GM18499 (cell line): ENCODE data around the gene SIGLEC9.

Experiments
- ATAC-seq: cut with Tn5 transposase; IDR thresholded peaks from one replicate; pipeline ENCODE4 v1.9.1; 2021; ENCODE audit warnings: moderate number of reproducible peaks; ENCODE audit not compliant: insufficient read depth, unreplicated experiment

SIGLEC9 gene

GRCh38 chr19:51124729-51125128, at the start of gene SIGLEC9:
SIGLEC9 (plus strand) TSS chr19:51124906; CDS start chr19:51124975, 69 bp downstream.
- ATAC-seq, result no peak

- ATAC-seq, result no peak
Measured at GRCh38 chr19:51075998-51076397, 48.7 kb upstream of the SIGLEC9 start.

GRCh38 chr19:51076631-51077213, 48.0 kb upstream of the SIGLEC9 start:
- no peak for ATAC-seq

- no peak for ATAC-seq
Measured at GRCh38 chr19:51078104-51078503, 46.6 kb upstream of the SIGLEC9 start.

- ATAC-seq, result no peak
Measured at GRCh38 chr19:51078731-51079130, 46.0 kb upstream of the SIGLEC9 start.

GRCh38 chr19:51079481-51080110, 45.1 kb upstream of the SIGLEC9 start:
- ATAC-seq, result no peak

GRCh38 chr19:51081476-51081875, 43.2 kb upstream of the SIGLEC9 start:
- ATAC-seq, result no peak

- ATAC-seq, result no peak
Measured at GRCh38 chr19:51082611-51083010, 42.1 kb upstream of the SIGLEC9 start, which contains the start of gene KLK14. KLK14 (minus strand) TSS chr19:51082887; CDS start chr19:51082614, 273 bp downstream.

- no peak for ATAC-seq
Measured at GRCh38 chr19:51083181-51083580, 41.5 kb upstream of the SIGLEC9 start.

GRCh38 chr19:51083783-51084182, 40.9 kb upstream of the SIGLEC9 start:
- no peak for ATAC-seq

- no peak for ATAC-seq
Measured at GRCh38 chr19:51084505-51084904, 40.2 kb upstream of the SIGLEC9 start.

GRCh38 chr19:51086153-51086850, 38.4 kb upstream of the SIGLEC9 start:
- no peak for ATAC-seq

- no peak for ATAC-seq
Measured at GRCh38 chr19:51089786-51090185, 34.9 kb upstream of the SIGLEC9 start.

- ATAC-seq, result no peak
Measured at GRCh38 chr19:51090471-51090870, 34.2 kb upstream of the SIGLEC9 start.

- ATAC-seq, result no peak
Measured at GRCh38 chr19:51091126-51091525, 33.6 kb upstream of the SIGLEC9 start.

GRCh38 chr19:51091895-51092873, 32.5 kb upstream of the SIGLEC9 start:
- no peak for ATAC-seq

GRCh38 chr19:51093101-51093500, 31.6 kb upstream of the SIGLEC9 start:
- no peak for ATAC-seq

GRCh38 chr19:51093510-51094345, 31.0 kb upstream of the SIGLEC9 start:
- no peak for ATAC-seq

- no peak for ATAC-seq
Measured at GRCh38 chr19:51094696-51095279, 29.9 kb upstream of the SIGLEC9 start.
